Measurements from ENCODE around the gene AICDA. TPM values are rescaled to one million over a fixed set of nuclear protein-coding genes. Genes with fewer than 3 reads are reported as not detected.

AICDA gene
- total and polyA plus RNA-seq, 10 of the 15 experiments (the other 5 are each of a cell fraction or from before 2014, with no cell fraction given): 9.4 to 24.9 (median 16.6) TPM

GRCh38 chr12:8648576-8649205 lies 36.0 kb upstream of the AICDA start (continued):
- peak; percentile 75 for TF ChIP-seq CUX1 (IDR thresholded peaks at IDR 0.05; ENCODE audit: insufficient replicate concordance, low read depth, low read length)
- TF ChIP-seq BHLHE40 (IDR thresholded peaks at IDR 0.05; ENCODE audit: borderline replicate concordance in 1 of 2, low read depth in 2 of 2, low read length in 1 of 2): peak; percentile 76 to 90; a peak in 3 of 4 replicates
- peak; percentile 74 for TF ChIP-seq CREB1 (IDR thresholded peaks at IDR 0.05; ENCODE audit: low read depth)
- TF ChIP-seq BMI1 (IDR thresholded peaks at IDR 0.05; ENCODE audit: borderline replicate concordance): peak; percentile 92
- peak; percentile 84 for TF ChIP-seq SREBF1 (IDR thresholded peaks at IDR 0.05; ENCODE audit: low read length)
- no peak for TF ChIP-seq CTCF (IDR thresholded peaks at IDR 0.05 in 2 of 3, conservative IDR thresholded peaks at IDR 0.05 in 1 of 3; ENCODE audit: control insufficient read depth in 2 of 3, extremely low read depth in 1 of 3, insufficient read depth in 1 of 3, low read depth in 3 of 3, low read length in 3 of 3)
- 0 out of 3 replicates have a peak, but pooled peaks of 1 of the 2 experiments have one; percentile 19 for TF ChIP-seq EGR1 (IDR thresholded peaks at IDR 0.05; ENCODE audit: borderline replicate concordance in 1 of 2, low read depth in 2 of 2, low read length in 2 of 2)
- TF ChIP-seq NFIC (IDR thresholded peaks at IDR 0.05; ENCODE audit: low read depth, low read length): peak; percentile 100
- TF ChIP-seq POLR2AphosphoS5 (IDR thresholded peaks at IDR 0.05; ENCODE audit: low read length): no peak
- no peak for TF ChIP-seq USF2 (IDR thresholded peaks at IDR 0.05; ENCODE audit: borderline replicate concordance, low read depth, low read length)
- peak; percentile 99 for TF ChIP-seq CBFB (IDR thresholded peaks at IDR 0.05; ENCODE audit: low read depth)
- TF ChIP-seq IKZF1 (conservative IDR thresholded peaks at IDR 0.05): peak; percentile 97
- no peak for TF ChIP-seq ATF3 (IDR thresholded peaks at IDR 0.05; ENCODE audit: borderline replicate concordance, extremely low read depth, low read depth, low read length)
- TF ChIP-seq ZBED1 (IDR thresholded peaks at IDR 0.05; ENCODE audit: borderline replicate concordance): peak; percentile 98
- TF ChIP-seq YY1 (IDR thresholded peaks at IDR 0.05; ENCODE audit: low read depth, low read length): peak; percentile 66
- peak; percentile 100 for TF ChIP-seq JUNB (IDR thresholded peaks at IDR 0.05)
- TF ChIP-seq RAD51 (IDR thresholded peaks at IDR 0.05): peak; percentile 67
- TF ChIP-seq BACH1 (IDR thresholded peaks at IDR 0.05; ENCODE audit: borderline replicate concordance): peak; percentile 99
- peak; percentile 65 for TF ChIP-seq NKRF (conservative IDR thresholded peaks at IDR 0.05)
- peak; percentile 100 for TF ChIP-seq BCL11A (IDR thresholded peaks at IDR 0.05; ENCODE audit: low read depth, low read length)

Measured in GM12878 (cell line).